HEK293 (cell line): ENCODE measurements around the gene DHRS2.

Experiments used
- CTCF ChIA-PET: fragments of 350-600 bp; formaldehyde crosslinking; extraction: SDS; loops from one replicate; lab custom pipeline; 2021; ENCODE audit warnings: antibody characterized with exemption; lab: Yijun Ruan, JAX
- POLR2A ChIA-PET: fragments of 300-600 bp; formaldehyde crosslinking; extraction: SDS; loops from one replicate; lab custom pipeline; 2020; ENCODE audit warnings: antibody characterized with exemption, inconsistent platforms; lab: Yijun Ruan, JAX
- H3K27ac ChIP-seq: fragments of 200-500 bp; sonication (Bioruptor generic); 2 replicates; pipeline ENCODE4 v1.5.1; 2014; ENCODE audit warnings: low read depth, low read length, control low read depth, inconsistent platforms; ENCODE audit errors: extremely low read depth
- H3K36me3 ChIP-seq, 2 experiments: fragments of 200-500 bp in 1 of 2; sonication (Bioruptor generic) in 1 of 2; 1 replicate in 1 of 2; 2 replicates in 1 of 2; pipeline ENCODE4 v1.5.1; 2014 to 2017; ENCODE audit warnings: inconsistent platforms in 2 of 2, low read length in 2 of 2; ENCODE audit not compliant: control insufficient read depth in 2 of 2, insufficient read depth in 1 of 2
- H3K4me1 ChIP-seq: fragments of 200-500 bp; sonication (Bioruptor generic); 2 replicates; pipeline ENCODE4 v1.5.1; 2014; ENCODE audit warnings: mild to moderate bottlenecking, low read length, inconsistent platforms; ENCODE audit not compliant: control insufficient read depth, insufficient read depth
- H3K4me3 ChIP-seq: 2 replicates; pipeline ENCODE4 v1.5.1; 2011; ENCODE audit warnings: low read depth, mild to moderate bottlenecking, control low read depth, low read length, moderate library complexity
- H3K9me3 ChIP-seq: fragments of 200-500 bp; sonication (Bioruptor generic); 2 replicates; pipeline ENCODE4 v1.5.1; 2014; ENCODE audit warnings: low read depth, low read length, inconsistent platforms; ENCODE audit not compliant: control insufficient read depth, insufficient read depth
- BCL11A ChIP-seq: fragments of 450-650 bp; formaldehyde crosslinking; IDR thresholded peaks from 2 replicates; pipeline ENCODE4 v1.5.1; 2016; ENCODE audit warnings: low read depth, missing biosample characterization, missing genetic modification characterization
- GFI1B ChIP-seq: fragments of 450-650 bp; formaldehyde crosslinking; IDR thresholded peaks from 2 replicates; pipeline ENCODE4 v1.5.1; 2016; ENCODE audit warnings: missing biosample characterization, missing genetic modification characterization
- GLIS1 ChIP-seq: fragments of 450-650 bp; formaldehyde crosslinking; IDR thresholded peaks from 2 replicates; pipeline ENCODE4 v1.5.1; 2016; ENCODE audit warnings: missing biosample characterization, missing genetic modification characterization
- KLF1 ChIP-seq: fragments of 450-650 bp; formaldehyde crosslinking; IDR thresholded peaks from 2 replicates; pipeline ENCODE4 v1.5.1; 2016; ENCODE audit warnings: missing biosample characterization, missing genetic modification characterization
- PRDM1 ChIP-seq: fragments of 450-650 bp; formaldehyde crosslinking; IDR thresholded peaks from 2 replicates; pipeline ENCODE4; 2016; ENCODE audit warnings: missing biosample characterization, missing genetic modification characterization
- SCRT2 ChIP-seq: fragments of 450-650 bp; formaldehyde crosslinking; IDR thresholded peaks from 2 replicates; pipeline ENCODE4 v1.5.1; 2016; ENCODE audit warnings: missing biosample characterization, missing genetic modification characterization
- ZBTB20 ChIP-seq: fragments of 450-650 bp; formaldehyde crosslinking; IDR thresholded peaks from 2 replicates; pipeline ENCODE4 v1.5.1; 2016; ENCODE audit warnings: missing biosample characterization, missing genetic modification characterization
- ZBTB7A ChIP-seq: fragments of 450-650 bp; formaldehyde crosslinking; IDR thresholded peaks from 2 replicates; pipeline ENCODE4 v1.5.1; 2016; ENCODE audit warnings: low read depth, missing biosample characterization, missing genetic modification characterization
- ZFP69B ChIP-seq: fragments of 450-650 bp; formaldehyde crosslinking; IDR thresholded peaks from 2 replicates; pipeline ENCODE4 v1.5.1; 2016; ENCODE audit warnings: missing biosample characterization, missing genetic modification characterization
- ZNF266 ChIP-seq: fragments of 450-650 bp; formaldehyde crosslinking; IDR thresholded peaks from 2 replicates; pipeline ENCODE4 v1.5.1; 2016; ENCODE audit warnings: missing biosample characterization, missing genetic modification characterization, low read depth
- ZNF302 ChIP-seq: fragments of 450-650 bp; formaldehyde crosslinking; IDR thresholded peaks from 2 replicates; pipeline ENCODE4 v1.5.1; 2016; ENCODE audit warnings: missing biosample characterization, missing genetic modification characterization, low read depth
- ZNF433 ChIP-seq: fragments of 450-650 bp; formaldehyde crosslinking; IDR thresholded peaks from 2 replicates; pipeline ENCODE4 v1.5.1; 2016; ENCODE audit warnings: missing biosample characterization, missing genetic modification characterization, low read depth
- ZNF549 ChIP-seq: fragments of 450-650 bp; IDR thresholded peaks from 2 replicates; pipeline ENCODE4 v1.5.1; 2018; ENCODE audit warnings: missing biosample characterization, missing genetic modification characterization, mild to moderate bottlenecking, inconsistent platforms, moderate library complexity
- ZXDB ChIP-seq: fragments of 450-650 bp; formaldehyde crosslinking; IDR thresholded peaks from 2 replicates; pipeline ENCODE4 v1.5.1; 2016; ENCODE audit warnings: missing biosample characterization, missing genetic modification characterization
- TF ChIP-seq, protein P1 (sequence below): fragments of 450-650 bp; formaldehyde crosslinking; IDR thresholded peaks from 2 replicates; pipeline ENCODE4 v1.5.1; 2016; ENCODE audit warnings: missing biosample characterization, missing genetic modification characterization

The DHRS2 gene

GRCh38 chr14:23663711-23664110 lies 27.5 kb downstream of the DHRS2 start (continued):
- TF ChIP-seq ZBTB7A (tag by site-specific recombination), result no peak
- TF ChIP-seq, all 188 proteins: peak for 0

DNA sequence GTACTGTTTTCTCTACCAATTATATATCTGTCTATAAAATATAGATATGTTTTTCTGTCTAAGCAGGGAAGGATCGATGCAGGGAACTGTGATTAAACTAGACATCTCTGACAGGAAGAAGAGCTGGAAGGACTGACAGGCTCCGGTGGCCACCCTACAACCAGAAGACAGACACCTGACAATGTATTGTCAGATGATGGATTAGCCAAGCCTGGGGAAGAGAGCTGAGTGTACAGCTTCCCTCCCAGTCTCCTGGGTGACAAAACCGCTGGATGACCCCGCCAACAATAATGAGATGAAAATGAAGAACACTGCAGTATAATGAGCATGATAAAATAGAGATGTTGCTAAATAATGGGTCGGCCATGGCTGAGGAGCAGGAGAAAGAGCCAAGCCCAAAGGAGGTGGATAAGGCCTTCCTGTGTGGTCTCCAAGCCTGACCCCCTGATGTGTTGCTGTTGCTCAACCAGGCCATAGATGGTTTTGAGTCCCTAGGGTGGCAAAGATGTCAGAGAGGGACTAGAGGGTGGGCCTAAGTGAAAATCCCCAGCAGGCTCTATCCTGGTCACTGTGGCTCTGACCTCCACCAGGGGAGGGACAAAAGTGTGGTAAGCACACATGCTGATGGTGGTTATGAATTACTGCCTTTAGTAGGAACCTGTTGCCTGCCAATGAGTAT lies 28.2 kb downstream of the DHRS2 start:
- peak; percentile 45; the same call in 1 of the 2 replicates for TF ChIP-seq SCRT2 (tag by site-specific recombination)
- peak; percentile 67 for TF ChIP-seq GLIS1 (tag by site-specific recombination)
- no peak for TF ChIP-seq ZNF302
- H3K4me1 ChIP-seq, result no peaks in the 10 kb centered on the region
- no peak overlapping the region for H3K27ac ChIP-seq
- CTCF ChIA-PET, result interaction anchor here (3.2 kb wide), 1 partner anchor 248 kb away, joined by 25 read pairs; no protein-coding TSS in a partner anchor
- no peak overlapping the region for H3K4me3 ChIP-seq
- no peaks in the 10 kb centered on the region for H3K36me3 ChIP-seq
- H3K9me3 ChIP-seq, result no peaks in the 10 kb centered on the region
- POLR2A ChIA-PET, result no interaction called here

DNA sequence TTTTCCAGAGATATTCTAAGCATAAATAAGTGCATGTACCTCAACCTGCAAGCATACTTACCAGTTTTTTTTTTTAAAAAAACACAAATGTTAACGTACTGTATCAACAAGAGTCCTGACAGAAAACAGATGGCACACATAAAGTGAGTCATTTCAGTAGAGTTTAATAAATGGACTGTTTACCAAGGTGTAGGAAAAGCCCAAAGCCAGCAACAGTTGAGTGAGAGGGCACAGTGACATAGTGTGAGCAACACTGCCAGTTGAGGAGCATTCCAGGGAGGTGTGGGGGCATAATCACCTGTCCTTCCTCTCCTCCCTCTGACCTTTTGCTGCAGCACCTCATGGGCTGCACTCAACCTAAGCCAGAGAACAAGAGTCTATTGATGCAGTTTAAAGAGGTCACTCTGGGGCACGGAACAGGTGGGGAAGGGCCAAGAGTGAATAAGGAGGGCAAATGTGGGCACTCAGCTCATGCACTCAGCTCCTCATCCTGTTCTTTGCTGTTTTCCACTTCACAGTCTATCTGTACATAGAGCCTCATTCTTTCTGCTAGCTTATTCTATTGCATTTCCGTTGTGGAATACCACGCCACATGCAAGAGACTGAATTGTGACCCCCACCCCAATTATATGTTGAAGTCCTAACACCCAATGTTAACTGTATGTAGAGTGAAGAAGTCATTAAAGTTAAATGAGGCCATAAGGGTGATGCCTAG lies 29.3 kb downstream of the DHRS2 start:
- H3K9me3 ChIP-seq, result no peaks in the 10 kb centered on the region
- no peak for TF ChIP-seq KLF1 (tag by site-specific recombination)
- no peak for TF ChIP-seq ZBTB20 (tag by site-specific recombination)
- no peak for TF ChIP-seq ZNF266 (tag by site-specific recombination)
- TF ChIP-seq BCL11A (tag by site-specific recombination), result no peak
- TF ChIP-seq PRDM1 (tag by site-specific recombination), result no peak
- TF ChIP-seq ZNF549 (tag by site-specific recombination), result no peak
- TF ChIP-seq ZFP69B (tag by site-specific recombination), result no peak
- TF ChIP-seq GFI1B, result no peak
- H3K36me3 ChIP-seq, result no peaks in the 10 kb centered on the region
- H3K4me3 ChIP-seq, result no peak overlapping the region
- H3K27ac ChIP-seq, result no peak overlapping the region
- ChIA-PET POLR2A (interaction anchor here (0.6 kb wide), 1 partner anchor 292 kb away, joined by 4 read pairs; no protein-coding TSS in a partner anchor), CTCF (interaction anchor here (0.6 to 3.2 kb wide), 32 partner anchors 9 to 585 kb away, joined by 3 to 25 read pairs (median 4); partner anchors contain the start of gene DHRS4)
- no peaks in the 10 kb centered on the region for H3K4me1 ChIP-seq

GRCh38 chr14:23667134-23667533 lies 31.0 kb downstream of the DHRS2 start:
- no peak for TF ChIP-seq ZXDB
- TF ChIP-seq SCRT2 (tag by site-specific recombination), result no peak
- TF ChIP-seq, protein P1, sequence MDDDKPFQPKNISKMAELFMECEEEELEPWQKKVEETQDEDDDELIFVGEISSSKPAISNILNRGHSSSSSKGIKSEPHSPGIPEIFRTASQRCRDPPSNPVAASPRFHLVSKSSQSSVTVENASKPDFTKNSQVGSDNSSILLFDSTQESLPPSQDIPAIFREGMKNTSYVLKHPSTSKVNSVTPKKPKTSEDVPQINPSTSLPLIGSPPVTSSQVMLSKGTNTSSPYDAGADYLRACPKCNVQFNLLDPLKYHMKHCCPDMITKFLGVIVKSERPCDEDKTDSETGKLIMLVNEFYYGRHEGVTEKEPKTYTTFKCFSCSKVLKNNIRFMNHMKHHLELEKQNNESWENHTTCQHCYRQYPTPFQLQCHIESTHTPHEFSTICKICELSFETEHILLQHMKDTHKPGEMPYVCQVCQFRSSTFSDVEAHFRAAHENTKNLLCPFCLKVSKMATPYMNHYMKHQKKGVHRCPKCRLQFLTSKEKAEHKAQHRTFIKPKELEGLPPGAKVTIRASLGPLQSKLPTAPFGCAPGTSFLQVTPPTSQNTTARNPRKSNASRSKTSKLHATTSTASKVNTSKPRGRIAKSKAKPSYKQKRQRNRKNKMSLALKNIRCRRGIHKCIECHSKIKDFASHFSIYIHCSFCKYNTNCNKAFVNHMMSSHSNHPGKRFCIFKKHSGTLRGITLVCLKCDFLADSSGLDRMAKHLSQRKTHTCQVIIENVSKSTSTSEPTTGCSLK, result no peak
- no peak for TF ChIP-seq ZNF266 (tag by site-specific recombination)
- no peak for TF ChIP-seq ZNF433 (tag by site-specific recombination)
- H3K27ac ChIP-seq, result no peak overlapping the region
- no peaks in the 10 kb centered on the region for H3K4me1 ChIP-seq
- H3K36me3 ChIP-seq, result no peaks in the 10 kb centered on the region
- H3K9me3 ChIP-seq, result no peaks in the 10 kb centered on the region
- POLR2A ChIA-PET, result no interaction called here
- CTCF ChIA-PET, result interaction anchor here (0.8 to 3.2 kb wide), 6 partner anchors 35 to 287 kb away, joined by 3 to 25 read pairs (median 6); no protein-coding TSS in a partner anchor
- no peak overlapping the region for H3K4me3 ChIP-seq
